Measurements from ENCODE around the gene EXOSC3. TPM values are rescaled to one million over a fixed set of nuclear protein-coding genes. Genes with fewer than 3 reads are reported as not detected.

Gene EXOSC3
- total and polyA plus RNA-seq, 2 of the 13 experiments (the other 11 are each of a cell fraction or from before 2014, with no cell fraction given) = 17.5 to 68.7 TPM

- TF ChIP-seq THYN1 (CRISPR knock-in tag; IDR thresholded peaks at IDR 0.05; ENCODE audit: borderline replicate concordance, low read depth) (no peak), ZNF652 (CRISPR knock-in tag; IDR thresholded peaks at IDR 0.05; ENCODE audit: borderline replicate concordance, low read depth) (no peak), MYC (CRISPR knock-in tag; IDR thresholded peaks at IDR 0.05; ENCODE audit: borderline replicate concordance) (0 out of 2 replicates have a peak, but pooled peaks have one; percentile 39), RAD21 (CRISPR knock-in tag; IDR thresholded peaks at IDR 0.05) (peak; percentile 50; the same call in 1 of the 2 replicates), XRCC5 (optimal IDR thresholded peaks at IDR 0.05; ENCODE audit: low read length) (peak; percentile 57), ZNF577 (CRISPR knock-in tag; IDR thresholded peaks at IDR 0.05; ENCODE audit: borderline replicate concordance, low read depth) (no peak), BHLHE40 (IDR thresholded peaks at IDR 0.05; ENCODE audit: low read length) (no peak), ZFX (CRISPR knock-in tag; IDR thresholded peaks at IDR 0.05; ENCODE audit: low read depth) (0 out of 2 replicates have a peak, but pooled peaks have one; percentile 26), KDM3A (CRISPR knock-in tag; IDR thresholded peaks at IDR 0.05; ENCODE audit: low read depth) (no peak), SAP130 (CRISPR knock-in tag; IDR thresholded peaks at IDR 0.05; ENCODE audit: low read depth) (0 out of 2 replicates have a peak, but pooled peaks have one; percentile 24), SMC3 (IDR thresholded peaks at IDR 0.05; ENCODE audit: low read length) (peak; percentile 58; the same call in 1 of the 2 replicates), ARID5B (CRISPR knock-in tag; IDR thresholded peaks at IDR 0.05) (0 out of 2 replicates have a peak, but pooled peaks have one; percentile 9)
- TF ChIP-seq, protein P1, sequence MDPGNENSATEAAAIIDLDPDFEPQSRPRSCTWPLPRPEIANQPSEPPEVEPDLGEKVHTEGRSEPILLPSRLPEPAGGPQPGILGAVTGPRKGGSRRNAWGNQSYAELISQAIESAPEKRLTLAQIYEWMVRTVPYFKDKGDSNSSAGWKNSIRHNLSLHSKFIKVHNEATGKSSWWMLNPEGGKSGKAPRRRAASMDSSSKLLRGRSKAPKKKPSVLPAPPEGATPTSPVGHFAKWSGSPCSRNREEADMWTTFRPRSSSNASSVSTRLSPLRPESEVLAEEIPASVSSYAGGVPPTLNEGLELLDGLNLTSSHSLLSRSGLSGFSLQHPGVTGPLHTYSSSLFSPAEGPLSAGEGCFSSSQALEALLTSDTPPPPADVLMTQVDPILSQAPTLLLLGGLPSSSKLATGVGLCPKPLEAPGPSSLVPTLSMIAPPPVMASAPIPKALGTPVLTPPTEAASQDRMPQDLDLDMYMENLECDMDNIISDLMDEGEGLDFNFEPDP (CRISPR knock-in tag; conservative IDR thresholded peaks at IDR 0.05) = no peak
- TF ChIP-seq, protein P2, sequence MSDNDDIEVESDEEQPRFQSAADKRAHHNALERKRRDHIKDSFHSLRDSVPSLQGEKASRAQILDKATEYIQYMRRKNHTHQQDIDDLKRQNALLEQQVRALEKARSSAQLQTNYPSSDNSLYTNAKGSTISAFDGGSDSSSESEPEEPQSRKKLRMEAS (IDR thresholded peaks at IDR 0.05) = peak; percentile 59; the same call in 1 of the 2 replicates
- TF ChIP-seq, protein P3, sequence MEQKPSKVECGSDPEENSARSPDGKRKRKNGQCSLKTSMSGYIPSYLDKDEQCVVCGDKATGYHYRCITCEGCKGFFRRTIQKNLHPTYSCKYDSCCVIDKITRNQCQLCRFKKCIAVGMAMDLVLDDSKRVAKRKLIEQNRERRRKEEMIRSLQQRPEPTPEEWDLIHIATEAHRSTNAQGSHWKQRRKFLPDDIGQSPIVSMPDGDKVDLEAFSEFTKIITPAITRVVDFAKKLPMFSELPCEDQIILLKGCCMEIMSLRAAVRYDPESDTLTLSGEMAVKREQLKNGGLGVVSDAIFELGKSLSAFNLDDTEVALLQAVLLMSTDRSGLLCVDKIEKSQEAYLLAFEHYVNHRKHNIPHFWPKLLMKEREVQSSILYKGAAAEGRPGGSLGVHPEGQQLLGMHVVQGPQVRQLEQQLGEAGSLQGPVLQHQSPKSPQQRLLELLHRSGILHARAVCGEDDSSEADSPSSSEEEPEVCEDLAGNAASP (CRISPR knock-in tag; IDR thresholded peaks at IDR 0.05; ENCODE audit: borderline replicate concordance) = 0 out of 2 replicates have a peak, but pooled peaks have one; percentile 10
Measured at GRCh38 chr9:37747271-37747753, 37.6 kb downstream of the EXOSC3 start (continued).
